ENCODE measurements around the gene NLRP7.
"Not testable (repeated sequence)": the region's sequence is repeated elsewhere in the genome, so short reads cannot be mapped to it uniquely, and the experiment has no call there.

NLRP7 gene

GRCh38 chr19:54919646-54920563 lies 27.4 kb downstream of the NLRP7 start:
- DNase-seq (ENCODE audit: low spot score) = not testable (repeated sequence)

GRCh38 chr19:54918499-54918898 lies 28.8 kb downstream of the NLRP7 start:
- no peak for DNase-seq (ENCODE audit: low spot score)

- DNase-seq (ENCODE audit: low spot score) = no peak
Measured at GRCh38 chr19:54916822-54917221, 30.5 kb downstream of the NLRP7 start.

GRCh38 chr19:54907899-54908298 lies 39.4 kb downstream of the NLRP7 start:
- not testable (repeated sequence) for DNase-seq (ENCODE audit: low spot score)

- DNase-seq (ENCODE audit: low spot score) = no peak
Measured at GRCh38 chr19:54906819-54907218, 40.5 kb downstream of the NLRP7 start.

GRCh38 chr19:54905803-54906511 lies 41.4 kb downstream of the NLRP7 start, which contains the start of gene NCR1:
Gene NCR1 (plus strand): TSS chr19:54906148. CDS start chr19:54906188, 40 bp downstream.
- DNase-seq (ENCODE audit: low spot score) = no peak

GRCh38 chr19:54905421-54905802 lies 41.9 kb downstream of the NLRP7 start:
- DNase-seq (ENCODE audit: low spot score) = no peak

GRCh38 chr19:54904261-54904660 lies 43.1 kb downstream of the NLRP7 start:
- DNase-seq (ENCODE audit: low spot score) = not testable (repeated sequence)

- DNase-seq (ENCODE audit: low spot score) = no peak
Measured at GRCh38 chr19:54903303-54903702, 44.0 kb downstream of the NLRP7 start.

- DNase-seq (ENCODE audit: low spot score) = no peak
Measured at GRCh38 chr19:54902061-54902460, 45.3 kb downstream of the NLRP7 start.

- not testable (repeated sequence) for DNase-seq (ENCODE audit: low spot score)
Measured at GRCh38 chr19:54901153-54901552, 46.2 kb downstream of the NLRP7 start.

- DNase-seq (ENCODE audit: low spot score) = not testable (repeated sequence)
Measured at GRCh38 chr19:54899646-54900045, 47.7 kb downstream of the NLRP7 start.

- not testable (repeated sequence) for DNase-seq (ENCODE audit: low spot score)
Measured at GRCh38 chr19:54898685-54899084, 48.6 kb downstream of the NLRP7 start.

- DNase-seq (ENCODE audit: low spot score) = no peak
Measured at GRCh38 chr19:54896036-54896435, 51.3 kb downstream of the NLRP7 start.

GRCh38 chr19:54894106-54894505 lies 53.2 kb downstream of the NLRP7 start:
- not testable (repeated sequence) for DNase-seq (ENCODE audit: low spot score)

GRCh38 chr19:54893406-54893805 lies 53.9 kb downstream of the NLRP7 start:
- no peak for DNase-seq (ENCODE audit: low spot score)

GRCh38 chr19:54889566-54889965 lies 57.8 kb downstream of the NLRP7 start:
- no peak for DNase-seq (ENCODE audit: low spot score)

GRCh38 chr19:54888239-54888638 lies 59.1 kb downstream of the NLRP7 start:
- no peak for DNase-seq (ENCODE audit: low spot score)

- no peak for DNase-seq (ENCODE audit: low spot score)
Measured at GRCh38 chr19:54883228-54883627, 64.1 kb downstream of the NLRP7 start.

GRCh38 chr19:54882758-54883157 lies 64.6 kb downstream of the NLRP7 start:
- DNase-seq (ENCODE audit: low spot score) = no peak

GRCh38 chr19:54881884-54882283 lies 65.4 kb downstream of the NLRP7 start:
- no peak for DNase-seq (ENCODE audit: low spot score)

- DNase-seq (ENCODE audit: low spot score) = no peak
Measured at GRCh38 chr19:54877471-54877870, 69.9 kb downstream of the NLRP7 start.

GRCh38 chr19:54875506-54875905 lies 71.8 kb downstream of the NLRP7 start:
- no peak for DNase-seq (ENCODE audit: low spot score)

Measured in cerebellar cortex (tissue), 1 donor.